ENCODE results near the gene GGCT. TPM values are rescaled to one million over a fixed set of nuclear protein-coding genes. Genes with fewer than 3 reads are reported as not detected.
A peak's percentile ranks its signal among the peaks of the same experiment; 100 is the strongest.

The GGCT gene
- total RNA-seq, 3 donors from 2014 or later (not counting 1 experiment from before 2014, with no cell fraction given): 8.7 to 10.8 (median 9.2) TPM

DNA sequence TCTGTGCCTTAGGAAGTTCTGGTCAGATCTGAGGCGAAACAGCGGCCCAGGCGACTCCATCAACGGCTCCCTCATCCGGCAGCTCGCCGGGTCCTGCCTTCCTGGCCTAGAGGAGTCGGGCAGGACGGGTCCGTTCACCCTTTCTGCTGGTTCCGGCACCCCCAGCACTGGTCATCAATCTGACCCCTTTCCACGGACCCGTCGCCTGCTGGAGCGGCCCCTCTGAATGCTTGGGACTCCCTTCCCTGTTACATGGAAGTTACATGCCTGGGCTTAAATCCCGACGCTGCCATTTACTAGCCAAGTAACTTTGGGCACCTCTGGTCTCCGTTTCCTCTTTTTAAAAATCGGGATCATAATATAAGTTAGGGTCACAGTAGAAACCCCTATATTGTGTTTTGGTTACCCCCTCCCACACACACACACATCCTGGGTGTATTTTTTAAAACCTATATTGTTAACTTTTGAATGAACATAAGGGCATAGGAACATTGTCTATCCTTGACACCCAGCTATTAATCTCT, 607 bp upstream of the GGCT start:
- H3K36me3 ChIP-seq (ENCODE audit: control insufficient read depth, insufficient read depth, low read length): no peaks in the 10 kb centered on the region
- peaks cover 15% of the 10 kb centered on the region for H3K4me1 ChIP-seq (ENCODE audit: control insufficient read depth, insufficient read depth, low read length)
- intact Hi-C loops (cut with micrococcal nuclease): loop anchor here (1.0 to 10.0 kb wide), 3 partner anchors 26 to 480 kb away; partner anchors contain the start of genes FKBP14 and PLEKHA8
- no peak for TF ChIP-seq CTCF (IDR thresholded peaks at IDR 0.05)
- WGBS (ENCODE audit: insufficient coverage): 10% methylated on average over 19 of the region's 19 CpGs
- no peaks in the 10 kb centered on the region for H3K27me3 ChIP-seq (ENCODE audit: control insufficient read depth, insufficient read depth, low read length)
- peak overlapping the region; percentile 89 for H3K4me3 Mint-ChIP-seq
- ATAC-seq (peak in 1 of 3 donors; percentile 0), DNase-seq (no peak)
- H3K4me3 ChIP-seq (ENCODE audit: low read length): peak overlapping the region; percentile 85
- H3K27ac Mint-ChIP-seq: peak overlapping the region; percentile 77 to 91
- no peaks in the 10 kb centered on the region for H3K9me3 ChIP-seq (ENCODE audit: control insufficient read depth, insufficient read depth, low read length)
- peak overlapping the region; percentile 51 for H3K27ac ChIP-seq (ENCODE audit: low read length)
- H3K27me3 Mint-ChIP-seq (ENCODE audit: low read depth in 2 of 2): no peaks in the 10 kb centered on the region
- no peaks in the 10 kb centered on the region for H3K9me3 Mint-ChIP-seq
- no peaks in the 10 kb centered on the region for H3K36me3 Mint-ChIP-seq
- peaks cover 31 to 35% of the 10 kb centered on the region in 2 donors for H3K4me1 Mint-ChIP-seq

DNA sequence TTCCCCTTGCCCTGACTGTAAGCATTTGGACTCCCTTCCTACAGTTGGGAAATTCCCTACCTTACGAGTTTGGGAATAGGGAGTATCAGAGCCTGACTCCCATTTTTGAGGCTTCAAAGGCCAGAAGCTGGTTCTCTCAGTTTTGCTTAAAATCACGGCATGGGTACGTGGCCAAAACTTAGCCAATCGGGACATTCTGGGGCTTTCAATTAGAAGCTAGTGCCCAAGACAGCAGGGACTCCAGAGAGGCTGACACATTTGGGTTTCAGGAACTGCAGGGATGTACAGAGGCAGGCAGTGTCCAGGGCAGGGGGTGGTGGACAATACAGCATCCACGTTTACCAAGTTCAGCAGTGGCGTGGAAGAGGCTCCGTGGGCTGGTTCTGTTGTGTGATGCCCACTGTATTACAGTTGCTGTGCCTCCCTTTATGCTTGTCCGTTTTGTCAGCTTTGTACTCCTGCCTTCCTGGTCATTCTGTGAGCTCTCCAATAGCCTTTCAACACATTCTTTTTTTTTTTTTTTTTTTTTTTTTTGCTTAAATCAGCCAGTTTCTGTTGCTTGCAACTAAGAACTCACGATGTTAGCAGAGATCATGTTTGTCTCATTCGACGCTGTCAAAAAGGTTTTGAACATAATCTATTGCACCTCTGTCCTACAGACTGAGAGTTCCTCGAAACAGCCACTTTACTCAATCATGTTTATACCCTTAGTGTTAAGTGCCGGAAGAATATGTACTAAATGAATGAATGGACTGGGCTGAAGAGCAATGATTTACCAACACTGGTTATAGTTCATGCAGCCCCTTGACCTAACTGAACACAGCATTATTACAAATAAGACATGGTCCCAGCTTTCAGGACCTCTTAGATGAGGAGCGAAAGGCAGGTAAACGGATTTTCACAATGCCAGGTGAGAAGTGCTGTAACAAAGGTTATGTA, 1.1 kb downstream of the GGCT start:
- WGBS (ENCODE audit: insufficient coverage): 69% methylated on average over 13 of the region's 15 CpGs
- peaks cover 31 to 35% of the 10 kb centered on the region in 2 donors for H3K4me1 Mint-ChIP-seq
- peak overlapping the region; percentile 77 to 91 for H3K27ac Mint-ChIP-seq
- no peak overlapping the region for H3K27ac ChIP-seq (ENCODE audit: low read length)
- peak overlapping the region; percentile 85 for H3K4me3 ChIP-seq (ENCODE audit: low read length)
- H3K4me1 ChIP-seq (ENCODE audit: control insufficient read depth, insufficient read depth, low read length): peaks cover 15% of the 10 kb centered on the region
- no peaks in the 10 kb centered on the region for H3K27me3 ChIP-seq (ENCODE audit: control insufficient read depth, insufficient read depth, low read length)
- H3K9me3 ChIP-seq (ENCODE audit: control insufficient read depth, insufficient read depth, low read length): no peaks in the 10 kb centered on the region
- peaks cover 5% of the 10 kb centered on the region for H3K36me3 ChIP-seq (ENCODE audit: control insufficient read depth, insufficient read depth, low read length)
- no peak for TF ChIP-seq CTCF (IDR thresholded peaks at IDR 0.05)
- no peaks in the 10 kb centered on the region for H3K36me3 Mint-ChIP-seq
- intact Hi-C loops (cut with micrococcal nuclease): loop anchor here (10.0 kb wide), 2 partner anchors 339 to 479 kb away; partner anchors contain the start of genes FKBP14 and PLEKHA8
- no peaks in the 10 kb centered on the region for H3K9me3 Mint-ChIP-seq
- H3K4me3 Mint-ChIP-seq: peak overlapping the region; percentile 89
- ATAC-seq (no peak), DNase-seq (peak in 1 of 2 donors; percentile 6)
- no peaks in the 10 kb centered on the region for H3K27me3 Mint-ChIP-seq (ENCODE audit: low read depth in 2 of 2)

DNA sequence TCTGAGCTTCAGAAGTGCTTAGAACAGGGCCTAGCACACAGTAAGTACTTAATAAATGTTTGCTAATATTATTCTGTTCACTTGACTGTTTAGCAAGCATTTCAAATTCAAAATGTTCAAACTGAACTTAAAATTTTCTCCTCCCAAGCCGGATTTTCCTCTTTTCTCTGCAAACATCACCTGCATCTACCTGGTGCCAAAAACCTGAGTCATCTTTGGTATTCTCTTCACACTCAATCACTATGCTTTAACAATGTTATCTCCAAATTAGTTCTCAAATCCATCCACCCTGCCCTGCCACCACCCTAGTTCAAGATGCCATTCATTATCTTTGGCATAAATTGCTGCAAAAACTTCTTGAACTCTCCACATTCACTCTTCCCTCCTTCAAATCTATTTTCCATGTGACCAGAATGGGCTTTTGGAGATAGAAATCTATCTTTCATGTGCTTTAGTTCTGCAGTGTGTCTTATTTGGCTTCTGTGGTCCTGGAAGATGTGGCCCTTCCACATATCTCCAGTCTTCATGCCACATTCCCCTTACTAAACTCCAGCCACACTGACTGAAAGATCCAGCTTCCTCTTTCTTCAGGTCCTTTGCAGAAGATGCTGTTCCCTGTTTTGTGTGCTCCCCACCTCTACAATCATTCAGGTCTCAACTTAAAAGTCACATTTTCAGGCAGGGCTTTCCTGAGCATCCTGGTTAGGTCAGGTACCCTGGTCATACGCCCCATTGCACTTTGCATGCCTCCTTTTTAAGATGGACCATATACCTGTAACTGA, 2.0 kb downstream of the GGCT start:
- H3K27ac Mint-ChIP-seq: no peak overlapping the region
- intact Hi-C loops (cut with micrococcal nuclease): loop anchor here (10.0 kb wide), 2 partner anchors 338 to 478 kb away; partner anchors contain the start of genes FKBP14 and PLEKHA8
- peaks cover 6% of the 10 kb centered on the region for H3K36me3 ChIP-seq (ENCODE audit: control insufficient read depth, insufficient read depth, low read length)
- TF ChIP-seq CTCF (IDR thresholded peaks at IDR 0.05): no peak
- no peaks in the 10 kb centered on the region for H3K27me3 ChIP-seq (ENCODE audit: control insufficient read depth, insufficient read depth, low read length)
- peaks cover 15% of the 10 kb centered on the region for H3K4me1 ChIP-seq (ENCODE audit: control insufficient read depth, insufficient read depth, low read length)
- peak overlapping the region; percentile 10 for H3K4me3 Mint-ChIP-seq
- no peak overlapping the region for H3K27ac ChIP-seq (ENCODE audit: low read length)
- H3K4me3 ChIP-seq (ENCODE audit: low read length): no peak overlapping the region
- H3K27me3 Mint-ChIP-seq (ENCODE audit: low read depth in 2 of 2): no peaks in the 10 kb centered on the region
- ATAC-seq: no peak
- no peaks in the 10 kb centered on the region for H3K9me3 Mint-ChIP-seq
- H3K9me3 ChIP-seq (ENCODE audit: control insufficient read depth, insufficient read depth, low read length): no peaks in the 10 kb centered on the region
- no peak for DNase-seq
- H3K36me3 Mint-ChIP-seq: no peaks in the 10 kb centered on the region
- 92% methylated on average over 2 of the region's 2 CpGs for WGBS (ENCODE audit: insufficient coverage)
- peaks cover 31 to 35% of the 10 kb centered on the region in 2 donors for H3K4me1 Mint-ChIP-seq

All from natural killer cell (primary cell).